Panc1 (cell line): ENCODE results near the gene ORM1. TPM values are rescaled to one million over a fixed set of nuclear protein-coding genes. Genes with fewer than 3 reads are reported as not detected.

Source experiments
- ATAC-seq: fragments of 200-7000 bp; cut with Tn5 transposase; 2 replicates; pipeline ENCODE4 v1.9.1; 2020; ENCODE audit warnings: mild to moderate bottlenecking, moderate library complexity
- BruUV-seq: library from RNA; stranded (reverse); fragments of 400-500 nt; replicated peaks from 2 replicates; lab custom pipeline; 2021; lab: Mats Ljungman, UMichigan
- CTCF ChIA-PET: fragments of 300-600 bp; sonication (Branson Sonifier 250); formaldehyde crosslinking; loops from one replicate; lab custom pipeline; 2022; ENCODE audit warnings: antibody characterized with exemption; lab: Charles Lee
- POLR2A ChIA-PET: fragments of 300-600 bp; sonication (Branson Sonifier 250); formaldehyde crosslinking; loops from one replicate; lab custom pipeline; 2022; ENCODE audit warnings: antibody characterized with exemption; lab: Charles Lee
- DNase-seq: peaks from one replicate; pipeline ENCODE4 v3.0.0-alpha.2; 2010; ENCODE audit warnings: low read depth, low spot score
- H3K27ac ChIP-seq: 2 replicates; pipeline ENCODE4 v1.5.1; 2011; ENCODE audit warnings: mild to moderate bottlenecking, low read length, inconsistent platforms
- H3K27me3 ChIP-seq: fragments of 200-500 bp; sonication (Bioruptor generic); 2 replicates; pipeline ENCODE4 v1.6.0; 2014; ENCODE audit warnings: low read length, inconsistent platforms; ENCODE audit not compliant: control insufficient read depth, insufficient read depth
- H3K36me3 ChIP-seq: fragments of 200-500 bp; sonication (Bioruptor generic); 2 replicates; pipeline ENCODE4 v1.5.1; 2014; ENCODE audit warnings: inconsistent platforms, mild to moderate bottlenecking, low read length, moderate library complexity; ENCODE audit not compliant: control insufficient read depth, insufficient read depth
- H3K4me1 ChIP-seq: 2 replicates; pipeline ENCODE4 v1.5.1; 2011; ENCODE audit warnings: inconsistent platforms, mild to moderate bottlenecking, low read length, moderate library complexity; ENCODE audit not compliant: control insufficient read depth, insufficient read depth
- H3K4me3 ChIP-seq, 2 experiments: 2 replicates each; pipeline ENCODE4 v1.5.1; 2011 to 2012; ENCODE audit warnings: low read depth in 2 of 2, low read length in 2 of 2, mild to moderate bottlenecking in 2 of 2, inconsistent platforms in 1 of 2, moderate library complexity in 1 of 2
- H3K9me3 ChIP-seq: fragments of 200-500 bp; sonication (Bioruptor generic); 2 replicates; pipeline ENCODE4 v1.5.1; 2014; ENCODE audit warnings: low read depth, mild to moderate bottlenecking, inconsistent platforms, low read length, moderate library complexity; ENCODE audit not compliant: control insufficient read depth, insufficient read depth
- CTCF ChIP-seq: fragments of 450-650 bp; IDR thresholded peaks from 2 replicates; pipeline ENCODE4 v1.5.1; 2017; ENCODE audit warnings: mild to moderate bottlenecking
- POLR2AphosphoS5 ChIP-seq: IDR thresholded peaks from 2 replicates; pipeline ENCODE4 v1.6.1; 2012; ENCODE audit warnings: mild to moderate bottlenecking, low read depth, low read length, moderate library complexity
- SIN3A ChIP-seq: IDR thresholded peaks from 2 replicates; pipeline ENCODE4 v1.6.1; 2012; ENCODE audit warnings: low read depth, mild to moderate bottlenecking, low read length, moderate library complexity, borderline replicate concordance; ENCODE audit not compliant: insufficient read depth
- TCF7L2 ChIP-seq: IDR thresholded peaks from 2 replicates; pipeline ENCODE4 v1.6.1; 2011; ENCODE audit warnings: mild to moderate bottlenecking, low read depth, low read length, inconsistent platforms
- in situ Hi-C: cut with HindIII; loops from 2 replicates; pipeline ENCODE4 v1.10.0; 2016; ENCODE audit warnings: low sequenced_read_pairs, low pct_unique_long_range_greater_than_20kb
- intact Hi-C: fragments of 100-400 bp; cut with micrococcal nuclease; formaldehyde crosslinking; loops from one replicate; pipeline ENCODE4 v1.10.0; 2022; ENCODE audit not compliant: unreplicated experiment
- total RNA-seq: library from RNA; stranded (reverse); gene quantifications from one replicate; pipeline ENCODE4 v1.2.1, GENCODE V29; 2021; ENCODE audit not compliant: unreplicated experiment
- TF ChIP-seq, protein P1 (sequence below), 2 experiments: IDR thresholded peaks; 2 replicates each; pipeline ENCODE4 v1.6.1; 2011 to 2012; ENCODE audit warnings: low read depth in 2 of 2, control low read depth in 1 of 2, low read length in 1 of 2, mild to moderate bottlenecking in 1 of 2, moderate library complexity in 1 of 2; ENCODE audit not compliant: insufficient read depth in 1 of 2

The ORM1 gene
- total RNA-seq, 1 experiment from 2014 or later: 3.5 TPM

DNA sequence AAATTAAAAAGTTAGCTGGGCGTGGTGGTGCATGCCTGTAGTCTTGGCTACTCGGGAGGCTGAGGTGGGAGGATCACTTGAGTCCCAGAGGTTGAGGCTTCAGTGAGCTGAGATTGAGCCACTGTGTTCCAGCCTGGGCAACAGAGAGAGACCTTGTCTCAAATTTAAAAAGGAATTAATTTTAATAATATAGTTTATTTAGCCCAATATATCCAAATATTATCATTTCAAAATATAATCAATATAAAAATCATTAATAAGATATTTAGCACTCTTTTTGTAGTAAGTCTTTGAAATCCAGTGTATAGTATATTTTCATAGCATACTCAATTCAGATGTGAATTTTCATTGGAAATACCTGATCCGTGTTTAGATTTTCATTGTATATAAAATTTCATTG is 43.2 kb upstream of the ORM1 start:
- peaks cover 5% of the 10 kb centered on the region for H3K4me1 ChIP-seq
- BruUV-seq: no TSS peak
- no peaks in the 10 kb centered on the region for H3K36me3 ChIP-seq
- no peak for ATAC-seq
- in situ Hi-C loops: no loop called here
- intact Hi-C loops: no loop called here
- TF ChIP-seq CTCF (no peak), TCF7L2 (no peak), POLR2AphosphoS5 (no peak), SIN3A (no peak)
- TF ChIP-seq, protein P1, sequence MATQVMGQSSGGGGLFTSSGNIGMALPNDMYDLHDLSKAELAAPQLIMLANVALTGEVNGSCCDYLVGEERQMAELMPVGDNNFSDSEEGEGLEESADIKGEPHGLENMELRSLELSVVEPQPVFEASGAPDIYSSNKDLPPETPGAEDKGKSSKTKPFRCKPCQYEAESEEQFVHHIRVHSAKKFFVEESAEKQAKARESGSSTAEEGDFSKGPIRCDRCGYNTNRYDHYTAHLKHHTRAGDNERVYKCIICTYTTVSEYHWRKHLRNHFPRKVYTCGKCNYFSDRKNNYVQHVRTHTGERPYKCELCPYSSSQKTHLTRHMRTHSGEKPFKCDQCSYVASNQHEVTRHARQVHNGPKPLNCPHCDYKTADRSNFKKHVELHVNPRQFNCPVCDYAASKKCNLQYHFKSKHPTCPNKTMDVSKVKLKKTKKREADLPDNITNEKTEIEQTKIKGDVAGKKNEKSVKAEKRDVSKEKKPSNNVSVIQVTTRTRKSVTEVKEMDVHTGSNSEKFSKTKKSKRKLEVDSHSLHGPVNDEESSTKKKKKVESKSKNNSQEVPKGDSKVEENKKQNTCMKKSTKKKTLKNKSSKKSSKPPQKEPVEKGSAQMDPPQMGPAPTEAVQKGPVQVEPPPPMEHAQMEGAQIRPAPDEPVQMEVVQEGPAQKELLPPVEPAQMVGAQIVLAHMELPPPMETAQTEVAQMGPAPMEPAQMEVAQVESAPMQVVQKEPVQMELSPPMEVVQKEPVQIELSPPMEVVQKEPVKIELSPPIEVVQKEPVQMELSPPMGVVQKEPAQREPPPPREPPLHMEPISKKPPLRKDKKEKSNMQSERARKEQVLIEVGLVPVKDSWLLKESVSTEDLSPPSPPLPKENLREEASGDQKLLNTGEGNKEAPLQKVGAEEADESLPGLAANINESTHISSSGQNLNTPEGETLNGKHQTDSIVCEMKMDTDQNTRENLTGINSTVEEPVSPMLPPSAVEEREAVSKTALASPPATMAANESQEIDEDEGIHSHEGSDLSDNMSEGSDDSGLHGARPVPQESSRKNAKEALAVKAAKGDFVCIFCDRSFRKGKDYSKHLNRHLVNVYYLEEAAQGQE (IDR thresholded peaks at IDR 0.05; ENCODE audit: insufficient read depth in 1 of 2, low read depth in 2 of 2, low read length in 1 of 2): no peak
- no peak overlapping the region for H3K27ac ChIP-seq
- DNase-seq: no peak
- no peak overlapping the region for H3K4me3 ChIP-seq
- ChIA-PET CTCF (interaction anchor here (1.4 kb wide), 1 partner anchor 172 kb away, joined by 4 read pairs; no protein-coding TSS in a partner anchor), POLR2A (no interaction called here)
- no peaks in the 10 kb centered on the region for H3K9me3 ChIP-seq
- H3K27me3 ChIP-seq: no peaks in the 10 kb centered on the region

- intact Hi-C loops (no loop called here), in situ Hi-C loops (no loop called here)
- no peaks in the 10 kb centered on the region for H3K9me3 ChIP-seq
- ChIA-PET POLR2A (no interaction called here), CTCF (no interaction called here)
- H3K27me3 ChIP-seq: no peaks in the 10 kb centered on the region
- no peak for TF ChIP-seq POLR2AphosphoS5
- H3K27ac ChIP-seq: no peak overlapping the region
- DNase-seq (no peak), ATAC-seq (no peak)
- BruUV-seq: no TSS peak
- peaks cover 5% of the 10 kb centered on the region for H3K4me1 ChIP-seq
- no peaks in the 10 kb centered on the region for H3K36me3 ChIP-seq
- no peak overlapping the region for H3K4me3 ChIP-seq
Observed at GRCh38 chr9:114280636-114281472, 42.0 kb upstream of the ORM1 start.

- Histone ChIP-seq H3K36me3 (no peaks in the 10 kb centered on the region), H3K27me3 (no peaks in the 10 kb centered on the region), H3K27ac (no peak overlapping the region), H3K9me3 (no peaks in the 10 kb centered on the region), H3K4me3 (no peak overlapping the region), H3K4me1 (peaks cover 5% of the 10 kb centered on the region)
- DNase-seq (no peak), ATAC-seq (no peak)
- in situ Hi-C loops: no loop called here
- intact Hi-C loops: no loop called here
- POLR2A ChIA-PET: no interaction called here
- no TSS peak for BruUV-seq
- CTCF ChIA-PET: no interaction called here
- no peak for TF ChIP-seq SIN3A
- no peak for TF ChIP-seq CTCF
- TF ChIP-seq, protein P1 (IDR thresholded peaks at IDR 0.05; ENCODE audit: insufficient read depth in 1 of 2, low read depth in 2 of 2, low read length in 1 of 2): no peak
- TF ChIP-seq POLR2AphosphoS5: no peak
- no peak for TF ChIP-seq TCF7L2
Observed at GRCh38 chr9:114281473-114282103, 41.3 kb upstream of the ORM1 start.
